ENCODE results near the gene CERS6.

DNA sequence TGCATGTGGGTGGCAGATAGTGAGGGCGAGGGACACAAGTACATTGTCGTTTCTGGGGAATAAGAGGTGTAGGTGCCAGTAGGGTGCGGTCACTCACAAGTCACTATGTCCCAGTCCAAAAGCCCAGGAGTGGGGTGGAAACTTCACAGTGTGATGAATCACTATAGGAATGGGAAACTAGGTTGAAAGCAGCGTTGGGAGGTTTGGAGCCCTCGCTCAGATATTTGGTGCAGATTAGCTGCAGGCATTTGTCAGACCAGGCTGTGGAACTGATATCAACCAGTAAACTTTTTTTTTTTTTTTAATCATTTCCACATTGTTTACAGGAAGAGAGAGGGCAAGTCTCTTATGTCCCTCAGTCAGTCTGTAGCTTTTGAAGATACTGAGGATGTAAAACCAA, 121.8 kb downstream of the CERS6 start:
- TF ChIP-seq POLR2AphosphoS5 (IDR thresholded peaks at IDR 0.05) = no peak
- TF ChIP-seq, protein P1, sequence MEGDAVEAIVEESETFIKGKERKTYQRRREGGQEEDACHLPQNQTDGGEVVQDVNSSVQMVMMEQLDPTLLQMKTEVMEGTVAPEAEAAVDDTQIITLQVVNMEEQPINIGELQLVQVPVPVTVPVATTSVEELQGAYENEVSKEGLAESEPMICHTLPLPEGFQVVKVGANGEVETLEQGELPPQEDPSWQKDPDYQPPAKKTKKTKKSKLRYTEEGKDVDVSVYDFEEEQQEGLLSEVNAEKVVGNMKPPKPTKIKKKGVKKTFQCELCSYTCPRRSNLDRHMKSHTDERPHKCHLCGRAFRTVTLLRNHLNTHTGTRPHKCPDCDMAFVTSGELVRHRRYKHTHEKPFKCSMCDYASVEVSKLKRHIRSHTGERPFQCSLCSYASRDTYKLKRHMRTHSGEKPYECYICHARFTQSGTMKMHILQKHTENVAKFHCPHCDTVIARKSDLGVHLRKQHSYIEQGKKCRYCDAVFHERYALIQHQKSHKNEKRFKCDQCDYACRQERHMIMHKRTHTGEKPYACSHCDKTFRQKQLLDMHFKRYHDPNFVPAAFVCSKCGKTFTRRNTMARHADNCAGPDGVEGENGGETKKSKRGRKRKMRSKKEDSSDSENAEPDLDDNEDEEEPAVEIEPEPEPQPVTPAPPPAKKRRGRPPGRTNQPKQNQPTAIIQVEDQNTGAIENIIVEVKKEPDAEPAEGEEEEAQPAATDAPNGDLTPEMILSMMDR (IDR thresholded peaks at IDR 0.05) = no peak

All from transverse colon (tissue), 4 donors.